SK-MEL-5 (cell line): Measurements from ENCODE around the gene EIF3F. TPM values are rescaled to one million over a fixed set of nuclear protein-coding genes. Genes with fewer than 3 reads are reported as not detected.
A peak's percentile ranks its signal among the peaks of the same experiment; 100 is the strongest.

Source experiments
- DNase-seq: peaks from one replicate; pipeline ENCODE4 v3.0.0-alpha.2; 2016; ENCODE audit warnings: low read depth, low spot score
- in situ Hi-C: cut with HindIII; loops from 2 replicates; pipeline ENCODE4 v1.10.0; 2016; ENCODE audit warnings: low sequenced_read_pairs, high pct_unique_total_duplicates, low pct_unique_long_range_greater_than_20kb
- total RNA-seq: library from RNA; depleted of rRNA; stranded (reverse); fragments of >200 nt; shearing (Covaris generic); gene quantifications from 2 replicates; pipeline ENCODE4 v1.2.3, GENCODE V29; 2014

The EIF3F gene
- total RNA-seq, 1 experiment from 2014 or later, result 378 TPM

- in situ Hi-C loops, result no loop called here
- no peak for DNase-seq
Measured at GRCh38 chr11:8032576-8033304, 45.6 kb downstream of the EIF3F start.

GRCh38 chr11:8033305-8034105 lies 46.4 kb downstream of the EIF3F start:
- peak; percentile 74 for DNase-seq
- in situ Hi-C loops, result no loop called here

GRCh38 chr11:8034106-8034585 lies 47.0 kb downstream of the EIF3F start:
- in situ Hi-C loops, result no loop called here
- DNase-seq, result no peak

- in situ Hi-C loops, result no loop called here
- DNase-seq, result no peak
Measured at GRCh38 chr11:8034604-8035190, 47.6 kb downstream of the EIF3F start.

- in situ Hi-C loops, result no loop called here
- DNase-seq, result no peak
Measured at GRCh38 chr11:8035200-8035855, 48.2 kb downstream of the EIF3F start.

GRCh38 chr11:8036002-8036802 lies 49.1 kb downstream of the EIF3F start:
- in situ Hi-C loops, result no loop called here
- no peak for DNase-seq

GRCh38 chr11:8036986-8037385 lies 49.8 kb downstream of the EIF3F start:
- DNase-seq, result no peak
- in situ Hi-C loops, result no loop called here

GRCh38 chr11:8038393-8038792 lies 51.3 kb downstream of the EIF3F start:
- DNase-seq, result no peak
- in situ Hi-C loops, result no loop called here

- no peak for DNase-seq
- in situ Hi-C loops, result no loop called here
Measured at GRCh38 chr11:8038811-8039529, 51.8 kb downstream of the EIF3F start.

- in situ Hi-C loops, result no loop called here
- no peak for DNase-seq
Measured at GRCh38 chr11:8039530-8040260, 52.6 kb downstream of the EIF3F start.

- in situ Hi-C loops, result no loop called here
- no peak for DNase-seq
Measured at GRCh38 chr11:8040261-8040920, 53.3 kb downstream of the EIF3F start.

GRCh38 chr11:8040921-8041285 lies 53.8 kb downstream of the EIF3F start:
- in situ Hi-C loops, result no loop called here
- no peak for DNase-seq

- in situ Hi-C loops, result no loop called here
- no peak for DNase-seq
Measured at GRCh38 chr11:8041576-8041975, 54.4 kb downstream of the EIF3F start.

GRCh38 chr11:8043756-8044155 lies 56.6 kb downstream of the EIF3F start:
- in situ Hi-C loops, result no loop called here
- DNase-seq, result no peak

- no peak for DNase-seq
- in situ Hi-C loops, result no loop called here
Measured at GRCh38 chr11:8045839-8046238, 58.7 kb downstream of the EIF3F start.

- DNase-seq, result no peak
- in situ Hi-C loops, result no loop called here
Measured at GRCh38 chr11:8047382-8047781, 60.2 kb downstream of the EIF3F start.
